GM21576 (cell line): Measurements from ENCODE around the gene MRAS.
"Not testable (repeated sequence)": the region's sequence is repeated elsewhere in the genome, so short reads cannot be mapped to it uniquely, and the experiment has no call there.

ENCODE experiments used
- ATAC-seq: cut with Tn5 transposase; IDR thresholded peaks from one replicate; pipeline ENCODE4 v1.9.1; 2021; ENCODE audit warnings: mild to moderate bottlenecking, moderate library complexity; ENCODE audit not compliant: unreplicated experiment

The MRAS gene

DNA sequence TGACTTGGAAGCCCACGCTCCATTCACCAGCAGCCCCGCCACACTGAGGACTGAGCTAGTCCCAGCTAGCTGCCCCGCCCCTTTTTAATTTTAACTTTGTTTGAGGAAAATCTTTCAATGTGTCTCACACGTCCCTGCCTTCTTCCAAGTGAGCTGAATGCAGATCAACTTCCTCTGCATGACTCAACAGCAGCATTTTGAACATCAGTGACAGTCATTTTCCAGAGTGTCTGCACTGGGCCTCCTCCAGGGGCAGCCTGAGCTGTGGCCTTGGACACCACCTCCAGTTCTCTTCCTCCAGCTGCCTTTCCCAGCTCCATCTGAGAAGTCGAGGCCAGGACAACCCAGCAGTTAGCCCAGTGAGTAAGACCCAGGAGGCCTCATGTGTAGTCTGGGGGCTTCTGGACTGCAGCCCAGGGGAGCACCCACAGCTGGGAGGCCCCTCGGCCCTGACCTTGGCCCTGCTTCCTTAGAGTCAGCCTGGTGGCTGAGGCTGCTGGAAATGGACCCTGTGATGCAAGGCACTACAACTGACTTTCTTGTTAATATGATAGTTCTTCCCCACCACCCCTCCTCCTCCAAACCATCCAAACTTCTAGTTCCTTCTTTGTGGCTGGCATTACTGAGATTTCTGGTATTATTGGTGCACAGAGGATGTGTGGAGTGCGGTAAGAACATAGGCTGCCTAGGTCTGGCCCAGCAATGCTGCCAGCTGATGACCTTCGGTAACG is 64.6 kb downstream of the MRAS start:
- no peak for ATAC-seq

GRCh38 chr3:138416236-138416635 is 67.9 kb downstream of the MRAS start:
- ATAC-seq: not testable (repeated sequence)

DNA sequence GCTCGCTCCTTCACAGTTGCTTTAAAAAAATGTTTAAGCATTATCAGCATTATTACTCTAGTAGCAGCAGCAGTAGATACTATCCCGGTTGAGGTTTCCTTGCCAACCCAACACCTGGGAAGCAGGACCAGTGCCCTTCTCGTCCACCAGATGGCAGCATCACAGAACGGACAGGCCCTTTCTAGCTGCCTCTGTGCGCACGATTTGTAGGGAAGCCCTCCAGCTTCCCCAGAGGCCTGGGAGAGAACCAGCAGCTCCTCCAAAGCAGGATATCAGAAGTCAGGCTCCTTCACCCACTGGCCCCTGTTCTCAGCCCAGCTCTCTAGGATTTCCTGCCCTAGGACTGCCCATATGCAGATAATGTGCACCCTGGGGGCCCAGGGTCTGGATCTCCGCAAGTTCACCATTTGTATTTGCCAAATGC is 69.2 kb downstream of the MRAS start:
- ATAC-seq: peak; percentile 88

DNA sequence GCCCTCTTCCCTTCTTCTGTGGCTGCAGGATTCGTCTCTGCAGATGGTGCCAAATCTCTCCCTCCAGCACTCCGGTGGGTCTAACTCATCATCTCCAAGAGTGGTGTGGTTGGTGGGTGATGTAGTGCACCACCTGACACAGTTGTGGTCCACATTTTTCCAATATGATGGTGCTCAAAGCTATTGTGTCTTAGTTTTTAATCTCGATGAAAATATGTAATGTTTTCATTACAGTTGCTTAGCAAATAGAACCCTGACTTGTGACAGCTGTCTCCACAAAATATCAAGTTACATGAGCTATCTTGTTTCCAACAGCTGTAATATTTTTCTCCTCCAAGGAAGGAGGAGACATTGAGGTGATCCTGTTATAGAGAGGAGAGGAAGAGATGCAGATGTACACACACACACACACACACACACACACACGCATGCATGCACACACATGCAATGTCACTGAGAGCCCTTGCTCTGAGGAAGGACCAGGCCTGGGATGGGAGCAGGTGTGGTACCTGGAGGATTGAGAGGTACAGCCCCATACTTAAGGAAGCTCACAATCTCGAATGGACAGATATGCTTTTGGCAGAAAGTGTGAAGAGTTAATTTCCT is 70.3 kb downstream of the MRAS start:
- no peak for ATAC-seq

- no peak for ATAC-seq
Measured at GRCh38 chr3:138423316-138423715, 74.9 kb downstream of the MRAS start.

DNA sequence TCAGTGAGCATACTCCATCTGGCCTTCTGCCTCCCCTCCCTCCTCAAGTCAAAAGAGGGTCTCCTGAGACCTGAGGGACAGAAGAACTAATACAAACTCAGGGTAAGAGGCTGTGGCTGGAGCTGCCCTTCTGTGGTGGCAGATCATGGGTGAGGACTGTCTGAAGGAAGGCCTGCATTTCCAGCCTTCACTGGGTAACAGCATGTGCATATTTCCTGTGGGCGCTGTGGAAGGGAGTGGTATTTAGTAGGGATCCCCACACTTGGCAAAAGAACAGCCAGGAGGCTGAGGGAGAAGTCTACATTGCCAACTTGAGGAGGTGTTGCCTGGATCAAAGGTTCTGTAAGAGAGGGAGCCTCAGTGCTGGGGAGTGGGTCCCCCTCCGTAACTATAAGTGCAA is 75.9 kb downstream of the MRAS start:
- ATAC-seq: no peak

- ATAC-seq: no peak
Measured at GRCh38 chr3:138426211-138426610, 77.8 kb downstream of the MRAS start.

DNA sequence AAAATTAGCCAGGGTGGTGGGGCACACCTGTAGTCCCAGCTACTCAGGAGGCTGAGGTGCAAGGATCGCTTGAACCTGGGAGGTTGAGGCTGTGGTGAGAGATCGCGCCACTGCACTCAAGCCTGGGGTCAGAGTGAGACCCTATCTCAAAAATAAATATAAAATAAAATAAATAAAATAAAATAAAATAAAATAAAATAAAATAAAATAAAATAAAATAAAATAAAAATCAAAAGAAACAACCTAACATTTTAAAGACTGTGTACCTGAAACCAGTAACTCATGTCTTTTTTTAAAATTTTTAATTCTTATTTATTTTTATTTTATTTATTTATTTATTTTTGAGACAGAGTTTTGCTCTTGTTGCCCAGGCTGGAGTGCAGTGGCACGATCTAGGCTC is 78.4 kb downstream of the MRAS start:
- ATAC-seq: not testable (repeated sequence)

DNA sequence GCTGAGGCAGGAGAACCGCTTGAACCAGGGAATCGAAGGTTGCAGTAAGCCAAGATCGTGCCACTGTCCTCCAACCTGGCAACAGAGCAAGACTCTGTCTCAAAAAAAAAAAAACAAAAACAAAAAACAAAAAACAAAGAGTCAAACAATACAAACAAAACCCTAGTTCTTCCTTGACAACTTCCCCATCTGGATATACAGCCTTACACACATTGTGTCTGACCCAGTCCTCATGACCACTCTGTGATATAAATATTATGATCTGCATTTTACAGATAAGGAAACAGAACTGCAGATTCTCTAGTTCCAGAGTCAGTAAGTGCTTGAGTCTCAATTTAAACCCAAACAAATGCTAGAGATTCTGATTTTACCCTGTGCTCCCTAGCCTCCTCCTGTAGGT is 81.3 kb downstream of the MRAS start:
- ATAC-seq: no peak

- ATAC-seq: no peak
Measured at GRCh38 chr3:138432576-138433240, 84.3 kb downstream of the MRAS start.

DNA sequence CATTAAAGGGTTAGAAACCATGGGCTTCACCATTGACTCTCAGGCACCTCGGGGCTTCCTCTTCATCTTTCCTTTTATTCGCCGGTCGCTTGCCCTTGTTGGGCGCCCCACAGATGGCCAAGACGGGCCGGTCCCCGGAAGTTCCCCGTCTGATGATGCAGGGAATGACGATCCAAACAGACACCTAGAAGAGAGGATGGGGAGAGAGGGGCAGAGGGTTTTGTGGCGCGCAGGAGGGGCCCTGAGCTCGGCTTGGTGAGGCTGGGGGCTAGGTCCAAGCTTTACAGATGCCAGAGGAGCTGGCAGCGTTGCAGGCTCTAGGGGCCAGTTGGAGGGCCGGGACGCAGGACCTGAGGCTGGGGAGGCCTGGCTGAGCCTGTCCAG is 85.5 kb downstream of the MRAS start:
- no peak for ATAC-seq

DNA sequence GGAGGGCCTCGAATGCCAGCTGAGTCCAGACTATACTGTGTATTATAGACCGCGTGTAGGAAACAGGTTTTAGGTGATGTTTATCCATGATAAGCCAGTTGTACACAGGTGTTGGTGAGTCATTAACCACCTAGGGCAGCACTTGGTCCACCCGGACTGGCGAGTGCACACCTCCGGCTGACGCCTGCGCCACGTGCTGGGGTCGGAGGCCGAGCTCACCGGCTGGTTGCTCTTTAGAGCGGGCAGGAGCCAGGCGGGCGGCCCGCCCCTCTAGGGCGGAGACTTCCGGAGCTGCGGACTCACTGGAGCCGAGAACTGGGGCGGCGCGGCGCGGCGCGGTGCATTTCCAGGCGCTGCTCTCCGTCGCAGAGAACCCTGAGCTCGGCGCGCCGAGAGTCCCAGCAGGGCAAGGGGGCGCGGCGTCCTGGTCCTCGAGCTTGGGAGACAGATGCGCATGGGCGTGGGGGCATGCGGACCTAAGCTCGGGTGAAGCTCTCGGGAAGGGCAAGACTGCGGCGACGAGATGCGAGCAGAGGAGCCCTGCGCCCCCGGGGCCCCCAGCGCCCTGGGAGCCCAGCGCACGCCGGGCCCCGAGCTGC is 86.0 kb downstream of the MRAS start, which contains the start of gene ESYT3:
Gene ESYT3, plus strand, starts transcription at position 341 of the 599 bp plus-strand sequence. Its CDS starts 183 bp downstream, at position 524.
- no peak for ATAC-seq

GRCh38 chr3:138434875-138435772 is 86.7 kb downstream of the MRAS start:
- ATAC-seq: no peak

- ATAC-seq: no peak
Measured at GRCh38 chr3:138435840-138436239, 87.5 kb downstream of the MRAS start.

- no peak for ATAC-seq
Measured at GRCh38 chr3:138437281-138437680, 88.9 kb downstream of the MRAS start.

DNA sequence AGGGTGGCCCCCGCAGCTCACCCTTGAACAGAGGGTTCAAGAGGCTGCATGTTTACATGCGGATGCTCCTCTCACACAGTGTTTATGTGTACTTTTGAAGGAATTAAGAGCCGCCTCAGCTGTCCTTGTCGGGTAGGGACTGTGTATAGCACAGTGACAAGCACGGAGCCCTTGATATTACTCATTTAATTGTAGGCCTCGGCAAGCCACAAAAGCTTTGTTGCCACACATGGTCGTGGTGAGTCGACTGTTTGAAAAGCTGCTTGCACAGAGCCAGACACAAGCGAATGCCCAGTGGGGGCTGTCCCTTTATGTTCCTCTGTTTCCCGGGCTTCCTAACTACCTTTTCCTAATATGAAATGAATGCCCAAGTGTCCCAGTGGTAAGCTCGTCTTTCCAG is 90.5 kb downstream of the MRAS start:
- ATAC-seq: no peak

DNA sequence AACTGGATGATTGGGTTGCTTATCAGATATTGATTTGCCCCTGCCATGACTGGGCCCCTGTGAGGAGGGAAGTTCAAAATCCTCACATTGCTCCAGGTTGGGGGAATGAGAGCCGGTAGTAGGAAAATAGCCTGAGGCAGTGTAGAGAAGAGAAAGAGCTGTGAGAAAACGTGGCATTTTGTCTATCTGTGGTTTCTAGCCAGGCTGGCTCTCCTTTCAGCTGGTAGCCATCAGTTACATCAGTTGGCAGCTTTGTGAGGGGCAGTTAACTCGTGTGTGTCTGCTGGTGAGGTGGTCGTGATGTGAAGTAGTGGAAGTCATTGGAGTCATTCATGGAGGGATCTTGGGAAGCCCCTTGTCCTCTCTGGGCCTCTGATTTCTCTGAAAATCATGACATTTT is 91.3 kb downstream of the MRAS start:
- no peak for ATAC-seq

- ATAC-seq: no peak
Measured at GRCh38 chr3:138440121-138440521, 91.7 kb downstream of the MRAS start.

- ATAC-seq: no peak
Measured at GRCh38 chr3:138440596-138440995, 92.2 kb downstream of the MRAS start.

DNA sequence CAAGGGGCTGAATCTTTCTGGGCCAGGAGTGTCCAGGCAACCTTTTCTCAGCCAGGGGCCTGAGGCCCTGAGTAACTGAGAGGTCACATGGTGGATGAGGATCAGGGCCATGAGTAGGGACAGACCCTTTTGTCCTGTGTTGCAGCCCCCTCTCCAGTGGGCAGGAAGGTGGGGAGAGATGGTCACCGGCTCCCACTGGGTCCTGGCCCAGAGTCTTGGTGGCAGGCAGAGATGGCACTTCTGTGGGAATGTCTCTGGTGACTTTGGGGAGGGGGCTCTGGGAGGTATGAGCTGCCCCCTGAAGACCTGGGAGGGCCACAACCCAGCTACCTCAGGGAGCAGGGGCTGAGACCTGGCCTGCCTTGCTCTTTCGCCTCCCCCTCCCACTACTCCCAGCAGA is 92.9 kb downstream of the MRAS start:
- ATAC-seq: no peak

- ATAC-seq: no peak
Measured at GRCh38 chr3:138441742-138442141, 93.4 kb downstream of the MRAS start.
